AG10803 (cell line): ENCODE results near the gene KLHL17.

Experiments
- DNase-seq: peaks from one replicate; pipeline ENCODE4 v3.0.0; 2010; ENCODE audit warnings: low read depth
- H3K4me3 ChIP-seq: 2 replicates; pipeline ENCODE4 v1.5.1; 2011; ENCODE audit warnings: mild to moderate bottlenecking, low read length, control low read depth
- TF ChIP-seq, protein P1 (sequence below): conservative IDR thresholded peaks from 2 replicates; pipeline ENCODE4 v1.5.1; 2011; ENCODE audit warnings: mild to moderate bottlenecking, low read length, control low read depth, inconsistent platforms

The KLHL17 gene

DNA sequence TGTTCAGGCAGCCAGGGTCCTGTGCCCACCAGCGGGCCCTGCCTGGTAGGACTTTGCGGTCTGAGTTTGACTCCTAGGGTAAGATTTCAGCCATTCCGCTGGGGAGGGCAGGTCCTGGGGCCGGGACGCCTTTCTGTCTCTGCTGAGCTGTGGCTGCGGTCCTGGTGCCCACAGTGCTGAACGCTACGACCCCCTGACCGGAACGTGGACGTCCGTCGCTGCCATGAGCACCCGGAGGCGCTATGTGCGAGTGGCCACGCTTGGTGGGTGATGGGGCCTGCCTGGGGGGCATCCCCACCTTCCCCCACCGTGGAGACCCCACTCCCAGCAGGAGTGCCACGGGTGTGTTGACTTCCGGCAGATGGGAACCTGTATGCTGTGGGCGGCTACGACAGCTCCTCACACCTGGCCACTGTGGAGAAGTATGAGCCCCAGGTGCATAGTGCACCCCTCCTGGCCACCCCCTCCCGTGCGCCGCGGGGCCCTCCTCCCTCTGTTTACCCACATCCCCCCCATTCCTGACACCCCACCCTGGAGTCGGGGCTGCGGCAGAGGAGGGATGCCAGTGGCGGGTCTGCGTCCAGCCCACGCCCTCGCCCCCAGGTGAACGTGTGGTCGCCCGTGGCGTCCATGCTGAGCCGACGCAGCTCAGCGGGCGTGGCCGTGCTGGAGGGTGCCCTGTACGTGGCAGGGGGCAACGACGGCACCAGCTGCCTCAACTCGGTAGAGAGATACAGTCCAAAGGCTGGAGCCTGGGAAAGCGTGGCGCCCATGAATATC lies 3.6 kb downstream of the KLHL17 start:
- TF ChIP-seq, protein P1, sequence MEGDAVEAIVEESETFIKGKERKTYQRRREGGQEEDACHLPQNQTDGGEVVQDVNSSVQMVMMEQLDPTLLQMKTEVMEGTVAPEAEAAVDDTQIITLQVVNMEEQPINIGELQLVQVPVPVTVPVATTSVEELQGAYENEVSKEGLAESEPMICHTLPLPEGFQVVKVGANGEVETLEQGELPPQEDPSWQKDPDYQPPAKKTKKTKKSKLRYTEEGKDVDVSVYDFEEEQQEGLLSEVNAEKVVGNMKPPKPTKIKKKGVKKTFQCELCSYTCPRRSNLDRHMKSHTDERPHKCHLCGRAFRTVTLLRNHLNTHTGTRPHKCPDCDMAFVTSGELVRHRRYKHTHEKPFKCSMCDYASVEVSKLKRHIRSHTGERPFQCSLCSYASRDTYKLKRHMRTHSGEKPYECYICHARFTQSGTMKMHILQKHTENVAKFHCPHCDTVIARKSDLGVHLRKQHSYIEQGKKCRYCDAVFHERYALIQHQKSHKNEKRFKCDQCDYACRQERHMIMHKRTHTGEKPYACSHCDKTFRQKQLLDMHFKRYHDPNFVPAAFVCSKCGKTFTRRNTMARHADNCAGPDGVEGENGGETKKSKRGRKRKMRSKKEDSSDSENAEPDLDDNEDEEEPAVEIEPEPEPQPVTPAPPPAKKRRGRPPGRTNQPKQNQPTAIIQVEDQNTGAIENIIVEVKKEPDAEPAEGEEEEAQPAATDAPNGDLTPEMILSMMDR: no peak
- DNase-seq: no peak

DNA sequence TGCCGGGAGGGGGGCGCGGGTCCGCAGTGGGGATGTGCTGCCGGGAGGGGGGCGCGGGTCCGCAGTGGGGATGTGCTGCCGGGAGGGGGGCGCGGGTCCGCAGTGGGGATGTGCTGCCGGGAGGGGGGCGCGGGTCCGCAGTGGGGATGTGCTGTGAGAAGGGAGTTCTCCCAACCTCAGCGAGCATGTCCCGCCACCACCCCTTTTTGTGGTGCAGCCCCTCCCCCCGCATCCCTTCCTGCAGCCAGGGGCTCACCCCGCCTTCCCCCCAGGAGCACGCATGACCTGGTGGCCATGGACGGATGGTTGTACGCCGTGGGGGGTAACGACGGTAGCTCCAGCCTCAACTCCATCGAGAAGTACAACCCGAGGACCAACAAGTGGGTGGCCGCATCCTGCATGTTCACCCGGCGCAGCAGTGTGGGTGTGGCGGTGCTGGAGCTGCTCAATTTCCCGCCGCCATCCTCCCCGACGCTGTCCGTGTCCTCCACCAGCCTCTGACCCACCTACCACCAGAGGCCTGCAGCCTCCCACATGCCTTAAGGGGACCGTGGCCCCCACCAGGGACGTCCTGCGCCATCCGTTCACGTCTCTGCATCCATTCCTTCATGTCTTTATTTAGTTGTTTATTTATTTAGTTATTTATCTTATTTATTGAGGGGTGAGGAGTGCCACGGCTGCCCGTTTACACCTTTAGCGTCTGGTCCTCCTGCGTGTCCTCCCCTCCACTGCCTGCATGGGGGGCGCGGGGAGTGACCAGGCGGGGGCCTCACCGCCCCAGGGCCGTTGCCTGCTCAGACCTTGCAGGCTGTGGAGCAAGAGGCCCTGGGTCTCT lies 4.5 kb downstream of the KLHL17 start:
- TF ChIP-seq, protein P1: no peak
- DNase-seq: no peak
- H3K4me3 ChIP-seq: no peak overlapping the region

More for the DNA sequence above, 3.6 kb downstream of the KLHL17 start:
- H3K4me3 ChIP-seq: no peak overlapping the region

DNA sequence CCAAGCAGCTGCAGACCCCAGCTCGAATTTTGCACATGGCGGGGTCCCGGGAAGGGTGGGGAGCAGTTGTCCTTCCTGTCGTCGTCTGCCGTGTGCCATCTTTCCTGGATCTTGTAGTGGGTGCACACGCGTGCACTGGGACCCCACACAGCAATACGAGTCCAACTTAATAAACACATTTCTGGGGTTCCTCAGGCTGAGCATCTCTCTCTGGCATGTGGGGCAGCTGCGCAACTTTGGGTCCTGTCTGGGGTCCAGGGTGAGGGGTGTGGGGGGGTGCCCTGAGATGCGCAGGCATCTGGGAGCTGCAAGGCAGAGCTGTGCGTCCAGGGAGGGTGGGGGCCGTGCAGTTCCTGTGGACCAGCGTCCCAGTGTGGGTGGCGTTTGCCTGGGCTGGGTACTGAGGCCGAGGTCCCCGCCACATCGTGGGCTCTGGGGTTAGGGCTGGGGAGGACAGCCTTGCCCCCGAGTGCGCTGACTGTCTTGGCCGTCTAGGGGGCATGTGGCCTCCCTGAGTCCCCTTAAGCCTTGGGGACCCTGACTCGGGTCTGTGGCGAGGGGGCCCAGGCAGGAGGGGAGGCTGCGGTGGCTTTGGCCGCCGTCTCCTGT lies 5.2 kb downstream of the KLHL17 start:
- no peak for DNase-seq
- no peak overlapping the region for H3K4me3 ChIP-seq

DNA sequence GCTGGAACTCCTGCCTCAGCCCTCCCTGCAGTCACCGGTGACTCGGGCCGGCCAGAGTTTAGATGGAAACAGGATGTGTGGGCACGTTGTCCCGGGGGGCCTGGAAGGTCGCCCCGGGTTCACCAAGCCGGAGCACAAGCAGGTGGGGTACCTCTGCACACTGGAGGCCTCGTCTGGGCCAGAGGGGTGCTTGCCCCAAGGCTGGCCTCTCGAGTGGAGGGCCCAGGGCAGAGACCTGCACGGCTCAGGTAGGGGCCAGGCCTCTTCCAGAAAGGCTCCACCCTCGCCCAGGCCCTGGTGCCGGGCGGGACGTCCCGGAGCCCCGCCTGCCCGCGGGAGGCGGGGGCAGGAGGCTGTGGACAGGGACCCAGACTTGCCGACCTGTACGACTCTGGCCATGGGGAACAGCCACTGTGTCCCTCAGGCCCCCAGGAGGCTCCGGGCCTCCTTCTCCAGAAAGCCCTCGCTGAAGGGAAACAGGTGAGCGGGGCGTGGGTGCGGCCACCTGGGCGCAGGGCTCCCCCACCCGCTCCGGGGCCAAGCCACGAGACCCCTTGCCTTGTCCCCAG lies 5.8 kb downstream of the KLHL17 start, which contains the start of gene PLEKHN1:
Gene PLEKHN1, plus strand, starts transcription at position 348 of the 569 bp plus-strand sequence. Its CDS starts 50 bp downstream, at position 398.
- peak within 1 kb of the TSS; percentile 78 for H3K4me3 ChIP-seq
- peak; percentile 28 for DNase-seq
- TF ChIP-seq, protein P1: no peak

More for the DNA sequence above, 5.2 kb downstream of the KLHL17 start:
- TF ChIP-seq, protein P1: no peak

DNA sequence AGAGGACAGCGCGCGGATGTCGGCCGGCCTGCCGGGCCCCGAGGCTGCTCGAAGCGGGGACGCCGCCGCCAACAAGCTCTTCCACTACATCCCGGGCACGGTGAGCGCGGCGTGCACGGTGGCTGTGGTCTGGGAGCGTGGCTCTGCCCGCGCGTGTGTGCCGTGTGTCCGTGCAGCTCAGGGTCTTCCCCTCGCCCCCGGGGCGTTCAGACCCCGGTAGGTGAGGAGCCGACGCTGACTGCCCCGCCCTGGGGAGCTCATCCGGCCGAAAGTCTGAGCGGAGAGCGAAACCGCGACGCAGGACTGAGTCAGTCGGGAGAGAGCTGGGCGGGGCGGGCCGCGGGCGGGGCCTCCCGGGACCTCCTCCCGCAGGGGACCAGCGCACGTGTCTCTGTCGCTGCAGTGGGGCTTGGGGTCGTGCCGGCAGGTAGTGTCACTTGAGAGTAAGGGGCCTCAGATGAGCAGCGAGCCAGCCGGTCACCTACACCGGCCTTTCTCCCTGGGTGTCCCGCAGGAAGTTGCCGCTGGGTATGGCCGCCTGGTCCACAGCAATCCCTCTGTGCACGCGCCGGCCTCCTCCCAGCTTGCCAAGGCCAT lies 6.4 kb downstream of the KLHL17 start:
- peak overlapping the region; percentile 78 for H3K4me3 ChIP-seq
- peak; percentile 47 for DNase-seq
- TF ChIP-seq, protein P1: no peak

DNA sequence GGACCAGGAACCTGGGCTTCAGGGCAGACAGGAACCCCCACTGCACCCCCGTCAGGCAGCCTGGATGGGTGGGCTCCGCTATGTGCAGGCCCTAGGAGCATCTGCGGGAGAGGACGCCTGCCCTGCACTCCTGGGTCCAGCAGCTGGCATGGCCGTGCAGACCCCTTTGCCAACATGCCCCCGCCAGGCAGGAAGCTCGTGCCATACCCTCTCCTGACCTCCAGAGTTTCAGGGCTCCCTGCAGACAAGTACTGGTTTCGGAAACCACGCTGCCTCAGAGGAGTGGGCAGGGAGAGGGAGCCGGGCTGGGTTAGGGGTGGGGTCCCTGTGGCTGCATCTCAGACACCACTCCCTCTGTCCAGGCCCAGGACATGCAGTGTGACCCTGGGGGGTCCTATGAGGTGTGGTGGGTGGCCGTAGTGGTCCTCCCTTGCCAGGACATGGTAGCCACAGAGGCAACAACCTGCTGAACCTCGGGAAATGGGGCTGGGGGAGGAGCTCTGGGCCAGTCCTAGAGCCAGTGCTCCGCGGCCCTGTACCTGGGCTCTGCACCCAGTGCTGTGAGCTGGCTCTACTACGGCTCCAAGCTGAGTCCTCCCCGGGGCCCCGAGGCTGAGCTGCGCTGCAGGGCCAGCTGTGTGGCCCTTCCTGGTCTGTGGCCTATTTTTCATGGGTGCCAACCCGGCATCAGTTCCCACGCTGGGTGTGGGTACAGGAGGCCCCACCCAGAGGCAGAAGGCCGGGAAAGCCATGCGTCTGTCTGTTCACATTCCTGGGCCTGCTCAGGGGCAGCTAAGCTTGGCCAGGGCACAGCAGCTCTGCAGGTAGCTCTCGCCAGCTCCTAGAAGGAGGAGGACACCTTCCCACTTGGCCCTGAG lies 7.3 kb downstream of the KLHL17 start:
- DNase-seq: no peak
- TF ChIP-seq, protein P1: no peak
- H3K4me3 ChIP-seq: no peak overlapping the region
